Measurements from ENCODE around the gene SPDYE1. TPM values are rescaled to one million over a fixed set of nuclear protein-coding genes. Genes with fewer than 3 reads are reported as not detected.

SPDYE1 gene
- total and polyA plus RNA-seq, 12 donors = 0.11 TPM; not detected in 11

- no peak overlapping the region for H3K4me3 ChIP-seq
- no peak for TF ChIP-seq CTCF (IDR thresholded peaks at IDR 0.05)
- peaks cover 2 to 50% (median 24%) of the 10 kb centered on the region in 9 donors for H3K4me1 ChIP-seq
- no peak for ATAC-seq
- no peaks in the 10 kb centered on the region for H3K9me3 ChIP-seq
- DNase-seq = no peak
- WGBS, 2 donors = 84 to 95% methylated on average over 7 of the region's 7 CpGs
- H3K36me3 ChIP-seq = peaks cover 0 to 91% (median 54%) of the 10 kb centered on the region in 9 donors
- intact Hi-C loops (cut with DNase I) = no loop called here
- no peak overlapping the region for H3K27ac ChIP-seq
- H3K27me3 ChIP-seq = no peaks in the 10 kb centered on the region
Observed at GRCh38 chr7:44058759-44059218, 61.1 kb downstream of the SPDYE1 start.

- H3K27ac ChIP-seq = peak overlapping the region in 3 of 10 donors; percentile 4 to 48 (median 27)
- intact Hi-C loops (cut with DNase I) = no loop called here
- H3K9me3 ChIP-seq = no peaks in the 10 kb centered on the region
- no peak for TF ChIP-seq CTCF (IDR thresholded peaks at IDR 0.05)
- no peak for ATAC-seq
- peaks cover 0 to 84% (median 54%) of the 10 kb centered on the region in 9 donors for H3K36me3 ChIP-seq
- peaks cover 4 to 57% (median 29%) of the 10 kb centered on the region in 9 donors for H3K4me1 ChIP-seq
- no peaks in the 10 kb centered on the region for H3K27me3 ChIP-seq
- WGBS, 2 donors = 83 to 91% methylated on average over 14 of the region's 14 CpGs
- DNase-seq = peak in 1 of 2 donors; percentile 13
- no peak overlapping the region for H3K4me3 ChIP-seq
Observed at GRCh38 chr7:44059219-44060090, 61.8 kb downstream of the SPDYE1 start.

Small RNA genes within 50 kb of the gene (microRNA-seq; reads per million reads assigned to microRNA genes)
- gene MIR6837 = 0.51 to 0.60 reads per million in 2 donors

Other genes with a start within 250 kb of the SPDYE1 start
- 10 to 100 TPM; 39.4 to 68.9 (median 45.1) TPM for gene BLVRA, start 239.2 kb upstream of the SPDYE1 start, total RNA-seq
- gene BLVRA, start 239.2 kb upstream of the SPDYE1 start, polyA plus RNA-seq = 10 to 100 TPM; 47.8 to 54.6 TPM
- 100 to 1,000 TPM; 124 to 197 (median 154) TPM for gene MRPS24, start 128.4 kb upstream of the SPDYE1 start, total RNA-seq
- 100 to 1,000 TPM; 164 to 227 TPM for gene MRPS24, start 128.4 kb upstream of the SPDYE1 start, polyA plus RNA-seq
- gene URGCP, start 91.3 kb upstream of the SPDYE1 start, total RNA-seq = 10 to 100 TPM; 34.6 to 46.3 (median 40.0) TPM
- gene URGCP, start 91.3 kb upstream of the SPDYE1 start, polyA plus RNA-seq = 10 to 100 TPM; 14.1 to 33.1 TPM
- 10 to 100 TPM; 34.4 to 56.1 (median 44.6) TPM for gene UBE2D4, start 71.5 kb upstream of the SPDYE1 start, total RNA-seq
- 10 to 100 TPM; 26.2 to 35.6 TPM for gene UBE2D4, start 71.5 kb upstream of the SPDYE1 start, polyA plus RNA-seq
- gene DBNL, start 46.8 kb downstream of the SPDYE1 start, total RNA-seq = 10 to 100 TPM; 26.0 to 59.0 (median 35.4) TPM
- 10 to 100 TPM; 34.8 to 74.3 TPM for gene DBNL, start 46.8 kb downstream of the SPDYE1 start, polyA plus RNA-seq
- gene PGAM2, start 67.7 kb downstream of the SPDYE1 start, total RNA-seq = 1,000 to 10,000 TPM in 2 of 10 donors, 100 to 1,000 TPM in 8; 375 to 1,148 (median 557) TPM
- gene PGAM2, start 67.7 kb downstream of the SPDYE1 start, polyA plus RNA-seq = 1,000 to 10,000 TPM in 1 of 2 donors, 100 to 1,000 TPM in 1; 367 to 2,327 TPM
- gene POLM, start 84.6 kb downstream of the SPDYE1 start, total RNA-seq = 10 to 100 TPM; 10.9 to 28.4 (median 13.5) TPM
- gene POLM, start 84.6 kb downstream of the SPDYE1 start, polyA plus RNA-seq = 10 to 100 TPM in 1 of 2 donors, 1 to 10 TPM in 1; 6.7 to 22.8 TPM
- 10 to 100 TPM; 14.1 to 31.3 (median 21.6) TPM for gene AEBP1, start 106.4 kb downstream of the SPDYE1 start, total RNA-seq
- gene AEBP1, start 106.4 kb downstream of the SPDYE1 start, polyA plus RNA-seq = 10 to 100 TPM; 18.0 to 33.7 TPM
- 10 to 100 TPM; 64.4 to 92.0 (median 76.8) TPM for gene POLD2, start 125.7 kb downstream of the SPDYE1 start, total RNA-seq
- 100 to 1,000 TPM in 1 of 2 donors, 10 to 100 TPM in 1; 89.3 to 150 TPM for gene POLD2, start 125.7 kb downstream of the SPDYE1 start, polyA plus RNA-seq
- gene MYL7, start 143.4 kb downstream of the SPDYE1 start, total RNA-seq = 1,000 to 10,000 TPM in 7 of 10 donors, 100 to 1,000 TPM in 3; 146 to 6,323 (median 1,764) TPM
- gene MYL7, start 143.4 kb downstream of the SPDYE1 start, polyA plus RNA-seq = 1,000 to 10,000 TPM; 1,475 to 2,069 TPM
- 1 to 10 TPM in 6 of 10 donors, under 1 TPM in 4; 0.50 to 3.3 (median 1.2) TPM for gene GCK, start 191.5 kb downstream of the SPDYE1 start, total RNA-seq
- gene GCK, start 191.5 kb downstream of the SPDYE1 start, polyA plus RNA-seq = 1 to 10 TPM; 4.7 to 6.0 TPM
- gene YKT6, start 203.1 kb downstream of the SPDYE1 start, total RNA-seq = 10 to 100 TPM; 42.2 to 58.2 (median 47.7) TPM
- gene YKT6, start 203.1 kb downstream of the SPDYE1 start, polyA plus RNA-seq = 10 to 100 TPM; 27.7 to 79.6 TPM